HG03439 (cell line): ENCODE results near the gene GARS1.

Experiments used
- ATAC-seq: cut with Tn5 transposase; IDR thresholded peaks from one replicate; pipeline ENCODE4 v1.9.1; 2021; ENCODE audit warnings: mild to moderate bottlenecking, moderate library complexity; ENCODE audit not compliant: unreplicated experiment

The GARS1 gene

DNA sequence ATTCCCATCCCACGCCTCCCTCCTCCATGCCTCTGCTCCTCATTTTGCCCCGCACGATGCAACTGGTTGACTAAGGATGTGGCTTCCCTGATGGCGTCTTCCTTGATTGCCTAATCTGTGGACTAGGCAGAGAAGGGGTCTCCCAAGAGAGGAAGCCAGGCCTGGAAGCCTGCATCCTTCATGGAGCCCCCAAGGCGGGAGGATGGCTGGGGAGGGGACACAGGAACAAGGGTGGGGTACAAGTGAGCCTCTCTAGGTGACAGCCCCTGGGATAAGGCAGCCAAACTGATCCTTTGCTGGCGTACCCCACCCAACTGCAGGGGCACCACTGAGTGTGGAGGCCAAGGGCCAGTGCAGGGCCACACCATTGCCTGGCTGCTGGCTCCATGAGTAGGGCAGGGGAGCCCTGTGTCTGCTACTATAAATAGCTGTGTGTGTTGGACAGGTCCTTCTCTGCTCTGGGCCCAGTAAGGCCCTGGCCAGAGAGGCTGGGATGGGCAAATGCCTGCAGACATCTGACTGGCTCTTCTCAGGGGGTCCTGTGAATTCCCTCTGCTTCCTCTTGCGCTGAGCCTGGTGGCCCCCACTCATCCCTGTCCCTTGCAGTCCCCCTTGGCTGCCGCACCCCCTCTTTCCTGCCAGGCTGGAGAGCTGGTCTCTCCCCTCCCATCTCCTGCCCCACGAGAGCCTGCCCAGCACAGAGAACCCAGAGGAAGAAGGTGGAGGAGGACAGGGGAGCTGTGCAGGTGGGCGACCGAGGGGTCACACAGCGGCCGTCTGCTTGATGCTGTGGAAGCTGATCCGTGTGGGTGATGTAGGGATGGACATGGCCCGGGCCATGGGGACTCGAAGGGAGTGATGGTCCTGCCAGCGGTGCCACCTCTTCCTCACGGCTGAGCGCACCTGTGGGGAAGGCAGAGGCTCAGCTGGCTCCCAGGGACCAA, 58.3 kb downstream of the GARS1 start:
- ATAC-seq: no peak

GRCh38 chr7:30654296-30655090, 59.8 kb downstream of the GARS1 start:
- no peak for ATAC-seq

GRCh38 chr7:30655096-30655970, 60.7 kb downstream of the GARS1 start:
- ATAC-seq: no peak

- no peak for ATAC-seq
These were observed 61.6 kb downstream of the GARS1 start for GRCh38 chr7:30656006-30656957.

DNA sequence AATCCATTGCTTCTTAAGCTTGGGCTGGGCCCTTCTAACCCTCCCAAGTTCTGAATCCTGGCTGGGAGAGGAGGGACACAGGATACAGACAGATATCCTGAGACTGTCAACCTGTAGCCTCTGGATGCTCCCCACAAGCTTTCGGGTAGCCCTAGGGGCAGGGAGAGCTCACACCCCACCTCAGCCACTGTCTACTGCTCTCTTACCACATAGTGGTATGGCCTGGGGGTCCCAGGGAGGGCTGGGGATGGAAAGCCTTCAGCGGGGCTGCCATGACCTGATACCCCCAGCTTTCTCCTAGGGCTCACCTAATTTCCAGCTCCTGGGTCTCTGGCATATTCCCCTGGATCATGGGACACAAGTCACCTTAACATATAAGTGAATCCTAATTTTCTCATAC, 62.5 kb downstream of the GARS1 start:
- no peak for ATAC-seq

DNA sequence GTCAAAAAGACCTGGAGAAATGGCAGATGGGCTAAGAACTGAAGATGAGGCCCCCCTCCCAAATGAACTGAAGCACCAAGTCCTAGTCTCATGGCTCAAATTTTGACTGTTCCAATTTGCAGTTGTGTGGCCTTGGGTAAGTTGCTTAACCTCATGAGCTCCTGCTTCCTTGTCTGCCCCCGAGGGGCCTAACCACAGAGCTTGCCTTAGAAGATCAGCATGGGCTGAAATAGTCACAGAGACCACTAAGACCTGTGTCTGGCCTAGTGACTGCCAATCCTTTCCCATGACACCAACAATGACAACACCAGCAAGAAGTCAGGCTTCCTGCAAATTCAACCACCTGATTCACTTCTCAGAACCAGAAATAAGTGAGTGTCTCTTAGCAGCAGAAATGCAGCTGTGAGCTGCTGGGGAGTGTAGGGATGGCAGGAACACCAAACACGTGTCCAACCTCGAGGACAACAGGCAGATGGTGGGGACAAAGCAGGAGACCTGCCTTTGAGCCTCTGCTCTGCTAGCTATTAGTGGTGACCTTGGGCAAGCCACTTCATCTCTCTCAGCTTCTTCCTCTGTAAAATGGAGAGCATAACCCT, 63.9 kb downstream of the GARS1 start:
- ATAC-seq: no peak

DNA sequence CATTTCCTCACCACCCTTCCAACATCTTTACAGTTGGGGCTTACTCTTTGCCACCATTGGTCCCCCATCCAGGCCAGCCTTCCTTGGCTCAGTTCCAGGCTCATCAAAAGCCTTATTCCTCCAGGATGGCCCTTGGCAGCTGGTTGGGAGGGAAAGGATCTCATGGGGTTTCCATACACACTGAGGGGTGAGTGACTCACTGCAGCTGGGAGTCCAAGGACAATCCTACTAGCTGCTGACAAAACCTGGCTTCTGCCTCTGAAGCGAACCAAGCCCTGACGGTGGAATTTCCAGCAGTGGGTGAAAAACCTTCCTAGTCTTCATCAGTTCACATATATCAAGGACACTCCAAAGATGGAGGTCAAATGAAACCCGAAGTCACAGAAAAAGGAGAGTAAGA, 64.6 kb downstream of the GARS1 start:
- no peak for ATAC-seq

DNA sequence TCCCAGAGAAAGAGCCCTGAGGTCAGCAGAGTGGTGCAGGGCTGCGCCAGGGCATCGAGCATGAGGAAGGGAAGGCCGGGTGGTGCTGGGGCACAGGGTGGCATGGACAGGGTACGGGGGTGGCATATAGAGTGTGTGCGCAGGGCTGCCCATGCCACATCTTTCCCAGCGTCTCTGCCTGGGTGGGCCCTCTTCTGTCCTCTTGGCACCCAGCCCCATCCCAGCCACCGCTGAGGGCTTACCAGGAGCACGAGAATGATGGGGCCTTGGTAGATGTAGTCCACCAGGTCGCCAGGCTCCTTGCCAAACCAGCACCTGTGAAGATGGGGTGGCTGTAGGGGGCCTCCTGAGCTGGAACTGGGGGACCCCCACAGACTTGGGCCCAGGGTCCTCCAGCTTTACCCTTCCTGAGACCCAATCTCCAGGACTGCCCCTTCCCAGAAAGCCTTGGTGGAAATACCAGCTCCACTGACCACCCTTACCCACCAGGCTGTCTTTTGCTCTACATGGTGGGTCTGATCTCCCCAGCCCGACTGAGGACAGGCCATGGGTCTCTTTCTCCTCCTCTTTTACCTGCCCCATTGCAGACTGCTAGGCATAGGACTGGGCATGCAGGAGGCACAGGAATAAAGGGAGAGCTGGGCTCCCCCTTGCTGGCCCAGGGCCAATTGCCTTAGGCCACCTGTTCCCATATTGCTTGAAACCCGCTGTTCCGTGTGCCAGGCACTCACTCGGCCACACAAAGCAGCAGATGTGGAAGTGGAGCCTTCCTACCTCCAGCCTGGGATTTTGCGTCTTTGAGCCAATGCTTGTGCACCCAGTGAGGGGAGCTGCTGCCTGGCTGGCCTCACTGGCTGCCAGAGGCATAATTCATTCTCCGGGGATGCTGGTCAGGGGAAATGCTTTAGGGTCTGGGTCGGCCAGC, 65.9 kb downstream of the GARS1 start:
- no peak for ATAC-seq

DNA sequence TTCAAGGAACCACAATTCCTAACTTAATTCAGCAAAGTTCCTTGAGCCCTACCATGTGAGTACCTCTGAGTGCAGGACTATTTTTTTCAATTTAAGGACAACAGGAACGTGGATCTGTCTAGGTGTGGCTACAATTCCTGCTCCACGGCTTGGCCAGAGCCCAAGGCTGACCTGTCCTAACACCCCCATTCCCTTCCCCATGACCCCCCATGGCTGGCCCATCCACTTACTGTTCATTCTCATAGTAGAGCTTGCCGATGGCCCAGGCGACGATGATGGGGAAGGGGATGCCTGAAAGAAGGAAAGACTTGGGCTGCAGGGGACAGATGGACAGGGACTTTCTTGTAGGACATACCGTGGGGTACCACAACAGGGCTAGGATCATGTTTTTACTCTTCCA, 67.2 kb downstream of the GARS1 start:
- no peak for ATAC-seq

GRCh38 chr7:30662431-30662939, 67.8 kb downstream of the GARS1 start:
- ATAC-seq: no peak

GRCh38 chr7:30663414-30663813, 68.7 kb downstream of the GARS1 start:
- ATAC-seq: no peak

- ATAC-seq: no peak
These were observed 69.7 kb downstream of the GARS1 start for GRCh38 chr7:30664184-30664885.

DNA sequence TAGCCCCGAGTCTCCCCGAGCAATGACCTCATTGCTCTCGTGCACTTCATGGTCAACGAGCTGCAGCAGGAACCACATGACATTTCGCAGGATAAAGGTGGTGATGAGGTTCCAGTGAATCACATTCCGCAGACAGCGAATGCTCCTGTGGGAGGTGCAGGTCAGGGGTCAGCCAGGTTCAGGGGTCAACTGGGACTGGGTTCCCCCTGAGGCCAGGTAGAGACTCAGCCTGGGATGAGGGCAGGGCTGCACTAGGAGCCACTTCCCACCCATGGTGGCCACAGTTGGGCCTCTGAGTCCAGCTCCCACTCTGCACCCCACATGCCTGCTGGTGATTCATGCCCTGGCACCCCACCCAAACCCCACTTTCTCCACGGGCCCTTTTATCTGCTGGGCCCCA, 70.4 kb downstream of the GARS1 start:
- ATAC-seq: no peak

DNA sequence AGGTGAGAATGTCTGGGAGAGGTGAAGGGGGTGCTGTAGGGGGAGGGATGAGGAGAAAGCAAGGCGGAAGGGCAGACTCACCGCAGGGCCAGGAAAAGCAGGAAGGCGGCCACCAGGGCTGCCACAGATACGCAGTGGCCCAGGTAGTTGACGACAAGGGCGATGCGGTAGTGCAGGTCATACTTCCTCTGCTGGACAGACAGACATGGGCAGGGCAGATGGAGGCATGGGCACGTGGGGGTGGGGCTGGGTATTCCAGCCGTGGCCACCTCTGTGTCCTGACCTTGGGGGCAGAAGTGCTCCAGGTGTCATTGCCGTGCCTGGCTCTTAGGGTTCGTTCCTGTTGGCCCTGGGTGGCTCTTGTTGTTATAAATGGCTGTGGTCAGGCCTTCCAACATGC, 70.8 kb downstream of the GARS1 start:
- ATAC-seq: no peak

DNA sequence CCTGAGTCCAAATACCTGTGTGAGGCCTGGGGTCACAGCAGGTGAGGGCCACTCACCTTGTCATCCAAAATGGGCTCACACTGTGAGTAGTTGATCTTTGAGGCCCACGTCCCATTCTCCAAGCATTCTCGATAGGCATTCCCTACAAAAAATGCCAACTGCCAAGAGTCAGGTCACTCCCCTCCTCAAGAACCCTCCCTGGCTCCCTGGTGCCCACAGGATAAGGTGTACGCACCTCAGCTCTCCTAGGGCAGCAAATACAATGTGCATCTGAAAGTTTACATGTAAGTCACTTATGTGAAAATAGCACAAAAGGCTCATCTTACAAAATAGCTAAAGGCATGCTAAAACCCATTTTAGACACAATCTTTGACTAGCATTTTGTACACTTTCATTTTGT, 72.5 kb downstream of the GARS1 start:
- ATAC-seq: no peak

GRCh38 chr7:30668102-30668501, 73.4 kb downstream of the GARS1 start:
- no peak for ATAC-seq

GRCh38 chr7:30671793-30672465, 77.3 kb downstream of the GARS1 start:
- ATAC-seq: no peak
